PC-3 (cell line): ENCODE data around the gene NLGN4X.

Source experiments
- CTCF ChIP-seq: fragments of 300-600 bp; sonication (generic); conservative IDR thresholded peaks from 2 replicates; pipeline ENCODE4 v1.5.1; 2017; ENCODE audit warnings: antibody characterized with exemption, low read depth, mild to moderate bottlenecking, low read length
- EZH2 ChIP-seq: fragments of 300-600 bp; sonication (generic); IDR thresholded peaks from one replicate; pipeline ENCODE4 v1.6.1; 2017; ENCODE audit warnings: antibody characterized with exemption, mild to moderate bottlenecking, low read length; ENCODE audit not compliant: unreplicated experiment

DNA sequence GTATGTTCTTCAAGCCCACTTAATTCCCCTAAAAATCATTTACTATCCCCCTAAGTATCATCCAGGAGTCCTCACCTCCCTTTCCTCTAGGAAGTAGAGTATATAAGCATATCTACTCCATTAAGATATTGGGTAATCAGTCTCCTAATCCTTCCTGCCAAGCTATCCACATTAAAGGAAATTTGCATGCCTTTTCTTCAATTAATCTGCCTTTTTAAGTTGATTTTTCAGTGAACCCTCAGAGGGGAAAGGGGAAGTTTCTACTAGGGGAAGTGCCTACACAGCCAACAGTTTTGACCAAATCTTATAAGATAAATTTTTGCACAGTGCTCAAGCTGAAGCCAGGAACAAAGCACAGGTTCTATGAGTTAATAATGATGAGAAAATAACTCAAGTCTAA, 222.8 kb downstream of the NLGN4X start:
- TF ChIP-seq CTCF (no peak), EZH2 (no peak)
